PC-3 (cell line): Measurements from ENCODE around the gene B3GAT1.

ENCODE experiments used
- EZH2phosphoT487 ChIP-seq: fragments of 300-600 bp; sonication (generic); IDR thresholded peaks from 2 replicates; pipeline ENCODE4 v1.6.1; 2018; ENCODE audit warnings: mild to moderate bottlenecking, antibody characterized with exemption, low read length, borderline replicate concordance
- TF ChIP-seq, protein P1 (sequence below): fragments of 300-600 bp; sonication (generic); conservative IDR thresholded peaks from 2 replicates; pipeline ENCODE4 v1.5.1; 2017; ENCODE audit warnings: antibody characterized with exemption, low read depth, mild to moderate bottlenecking, low read length

DNA sequence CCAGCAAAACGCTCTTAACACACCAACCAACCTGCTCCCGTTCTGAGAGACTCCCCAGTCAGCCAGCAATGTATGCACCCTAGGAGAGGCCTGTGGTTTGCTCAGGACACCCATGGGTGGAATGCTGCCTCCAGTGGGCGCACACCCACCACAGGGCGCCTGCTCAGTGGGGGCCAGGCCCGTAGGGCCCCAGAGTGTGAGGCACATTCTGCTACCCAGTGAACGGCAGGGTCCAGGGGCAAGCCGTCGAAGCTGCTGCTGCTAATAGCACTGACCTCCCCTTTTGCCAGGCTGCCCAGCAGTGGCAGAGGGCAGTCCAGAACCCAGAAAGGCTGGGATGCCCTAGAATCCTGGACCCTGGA, 12.8 kb downstream of the B3GAT1 start:
- no peak for TF ChIP-seq EZH2phosphoT487
- TF ChIP-seq, protein P1, sequence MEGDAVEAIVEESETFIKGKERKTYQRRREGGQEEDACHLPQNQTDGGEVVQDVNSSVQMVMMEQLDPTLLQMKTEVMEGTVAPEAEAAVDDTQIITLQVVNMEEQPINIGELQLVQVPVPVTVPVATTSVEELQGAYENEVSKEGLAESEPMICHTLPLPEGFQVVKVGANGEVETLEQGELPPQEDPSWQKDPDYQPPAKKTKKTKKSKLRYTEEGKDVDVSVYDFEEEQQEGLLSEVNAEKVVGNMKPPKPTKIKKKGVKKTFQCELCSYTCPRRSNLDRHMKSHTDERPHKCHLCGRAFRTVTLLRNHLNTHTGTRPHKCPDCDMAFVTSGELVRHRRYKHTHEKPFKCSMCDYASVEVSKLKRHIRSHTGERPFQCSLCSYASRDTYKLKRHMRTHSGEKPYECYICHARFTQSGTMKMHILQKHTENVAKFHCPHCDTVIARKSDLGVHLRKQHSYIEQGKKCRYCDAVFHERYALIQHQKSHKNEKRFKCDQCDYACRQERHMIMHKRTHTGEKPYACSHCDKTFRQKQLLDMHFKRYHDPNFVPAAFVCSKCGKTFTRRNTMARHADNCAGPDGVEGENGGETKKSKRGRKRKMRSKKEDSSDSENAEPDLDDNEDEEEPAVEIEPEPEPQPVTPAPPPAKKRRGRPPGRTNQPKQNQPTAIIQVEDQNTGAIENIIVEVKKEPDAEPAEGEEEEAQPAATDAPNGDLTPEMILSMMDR: no peak
